Pancreas (tissue), 10 donors: ENCODE data around the gene KIFC1. TPM values are rescaled to one million over a fixed set of nuclear protein-coding genes. Genes with fewer than 3 reads are reported as not detected.
A peak's percentile ranks its signal among the peaks of the same experiment; 100 is the strongest.
"Not testable (repeated sequence)": the region's sequence is repeated elsewhere in the genome, so short reads cannot be mapped to it uniquely, and the experiment has no call there.

Experiments
- ATAC-seq, 4 donors: fragments of 200-7000 bp; cut with Tn5 transposase; one replicate each; pipeline versions ENCODE4 v1.8.0 to v1.9.1; 2020; ENCODE audit warnings: mild to moderate bottlenecking in 4 of 4, moderate library complexity in 4 of 4
- DNase-seq, 6 donors: peaks; one replicate each; pipeline ENCODE4 v3.0.0-alpha.2; 2020
- FAIRE-seq: peaks from 2 replicates; lab custom pipeline; 2012; peaks lifted over from hg19 to GRCh38; lab: Jason Lieb, UNC
- H3K27ac ChIP-seq, 4 donors: fragments of 200-600 bp; sonication (generic); 1 replicate in 3 of 4; 2 replicates in 1 of 4; pipeline versions ENCODE4 v1.5.0 to v1.8.0; 2020
- H3K27me3 ChIP-seq, 4 donors: fragments of 200-600 bp; one replicate each; pipeline ENCODE4 v1.8.0; 2021
- H3K36me3 ChIP-seq, 3 donors: fragments of 200-600 bp; sonication (generic) in 1 of 3; one replicate each; pipeline versions ENCODE4 v1.5.0 to v1.8.0; 2020 to 2021
- H3K4me1 ChIP-seq, 3 donors: fragments of 200-600 bp; one replicate each; pipeline ENCODE4 v1.8.0; 2021
- H3K4me3 ChIP-seq, 4 donors: fragments of 200-600 bp; sonication (generic) in 2 of 4; one replicate each; pipeline versions ENCODE4 v1.5.0 to v1.8.0; 2020 to 2021
- H3K9me3 ChIP-seq, 4 donors: fragments of 200-600 bp; one replicate each; pipeline ENCODE4 v1.8.0; 2021
- WGBS, 2 donors: extraction: QIAGEN DNeasy Blood & Tissue Kit; methylation state at CpG; one replicate each; pipeline ENCODE4 v1.1.7; 2013; 5-methylcytosine and 5-hydroxymethylcytosine counted together
- intact Hi-C, 3 donors: fragments of 100-400 bp; cut with DNase I; formaldehyde crosslinking; loops; one replicate each; pipeline versions ENCODE4 v1.11.1 to v1.14.2; 2022
- polyA plus RNA-seq, 2 donors: library from polyadenylated mRNA; stranded (reverse); fragments of 200-250 nt; gene quantifications; one replicate each; pipeline ENCODE4 v1.2.3, GENCODE V29; 2013
- total RNA-seq, 6 donors: library from RNA; stranded (reverse); fragmentation: NEBNext Ultra II Directional in 4 of 6; extraction: Animal tissue kit (Norgen Biotek cat#: 25700) in 4 of 6; gene quantifications; one replicate each; pipeline versions ENCODE4 v1.2.1 to v1.2.4, GENCODE V29; 2021 to 2023
- TF ChIP-seq, protein P1 (sequence below), 4 donors: fragments of 200-600 bp; sonication (generic) in 3 of 4; IDR thresholded peaks; one replicate each; pipeline versions ENCODE4 v1.5.0 to v1.8.0; 2021; ENCODE audit warnings: antibody characterized with exemption in 4 of 4
- donor health status: healthy with polysubstance abuse.
- donor health status: DM: no; HTN: no; CAD: no; lungs with moderate emphysema.
- donor health status: DM: no; HTN: no; CAD: no.
- donor health status: control.
- donor health status: control.
- donor health status: Bipolar disorder and iron deficiency.
- donor health status: DM: yes; HTN: yes; CAD: no.
- donor health status: DM: no; HTN: no; CAD: no.
- donor health status: DM: no; HTN: no; CAD: no.
- donor health status: DM: yes; HTN: yes; CAD: no.

Gene KIFC1
- total and polyA plus RNA-seq, 8 donors, result 0.14 to 1.5 (median 0.35) TPM

DNA sequence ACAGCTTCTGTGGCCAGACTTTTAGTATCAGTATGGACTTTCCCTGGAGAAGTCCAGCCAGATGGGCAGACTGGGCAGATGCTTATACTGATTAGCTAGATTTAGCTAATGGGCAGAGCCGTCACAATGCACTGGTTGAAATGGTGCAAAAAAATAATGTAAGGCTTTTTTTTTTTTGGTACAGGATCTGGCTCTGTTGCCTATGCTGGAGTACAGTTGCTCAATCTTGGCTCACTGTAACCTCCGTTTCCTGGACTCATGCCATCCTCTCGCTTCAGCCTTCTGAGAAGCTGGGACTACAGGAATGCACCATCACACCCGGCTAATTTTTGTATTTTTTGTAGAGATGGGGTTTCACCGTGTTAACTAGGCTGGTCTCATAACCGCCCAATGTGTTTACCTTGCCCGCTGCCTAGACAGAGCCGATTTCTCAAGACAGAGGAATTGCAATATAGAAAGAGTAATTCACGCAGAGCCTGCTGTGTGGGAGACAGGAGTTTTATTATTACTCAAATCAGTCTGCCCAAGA lies 16.4 kb upstream of the KIFC1 start:
- FAIRE-seq (no peak), DNase-seq (peak in 4 of 6 donors; percentile 57 to 77 (median 62)), ATAC-seq (peak; percentile 77 to 96 (median 92))
- no peaks in the 10 kb centered on the region for H3K9me3 ChIP-seq
- TF ChIP-seq, protein P1, sequence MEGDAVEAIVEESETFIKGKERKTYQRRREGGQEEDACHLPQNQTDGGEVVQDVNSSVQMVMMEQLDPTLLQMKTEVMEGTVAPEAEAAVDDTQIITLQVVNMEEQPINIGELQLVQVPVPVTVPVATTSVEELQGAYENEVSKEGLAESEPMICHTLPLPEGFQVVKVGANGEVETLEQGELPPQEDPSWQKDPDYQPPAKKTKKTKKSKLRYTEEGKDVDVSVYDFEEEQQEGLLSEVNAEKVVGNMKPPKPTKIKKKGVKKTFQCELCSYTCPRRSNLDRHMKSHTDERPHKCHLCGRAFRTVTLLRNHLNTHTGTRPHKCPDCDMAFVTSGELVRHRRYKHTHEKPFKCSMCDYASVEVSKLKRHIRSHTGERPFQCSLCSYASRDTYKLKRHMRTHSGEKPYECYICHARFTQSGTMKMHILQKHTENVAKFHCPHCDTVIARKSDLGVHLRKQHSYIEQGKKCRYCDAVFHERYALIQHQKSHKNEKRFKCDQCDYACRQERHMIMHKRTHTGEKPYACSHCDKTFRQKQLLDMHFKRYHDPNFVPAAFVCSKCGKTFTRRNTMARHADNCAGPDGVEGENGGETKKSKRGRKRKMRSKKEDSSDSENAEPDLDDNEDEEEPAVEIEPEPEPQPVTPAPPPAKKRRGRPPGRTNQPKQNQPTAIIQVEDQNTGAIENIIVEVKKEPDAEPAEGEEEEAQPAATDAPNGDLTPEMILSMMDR (IDR thresholded peaks at IDR 0.05), result no peak
- H3K36me3 ChIP-seq, result no peaks in the 10 kb centered on the region
- H3K27ac ChIP-seq, result peak overlapping the region in 2 of 4 donors; percentile 9 to 16
- intact Hi-C loops, result no loop called here
- no peak overlapping the region for H3K4me3 ChIP-seq
- WGBS, 2 donors, result 14 to 17% methylated on average over 9 of the region's 9 CpGs
- H3K27me3 ChIP-seq, result no peaks in the 10 kb centered on the region
- peaks cover 0 to 7% (median 0%) of the 10 kb centered on the region in 3 donors for H3K4me1 ChIP-seq

DNA sequence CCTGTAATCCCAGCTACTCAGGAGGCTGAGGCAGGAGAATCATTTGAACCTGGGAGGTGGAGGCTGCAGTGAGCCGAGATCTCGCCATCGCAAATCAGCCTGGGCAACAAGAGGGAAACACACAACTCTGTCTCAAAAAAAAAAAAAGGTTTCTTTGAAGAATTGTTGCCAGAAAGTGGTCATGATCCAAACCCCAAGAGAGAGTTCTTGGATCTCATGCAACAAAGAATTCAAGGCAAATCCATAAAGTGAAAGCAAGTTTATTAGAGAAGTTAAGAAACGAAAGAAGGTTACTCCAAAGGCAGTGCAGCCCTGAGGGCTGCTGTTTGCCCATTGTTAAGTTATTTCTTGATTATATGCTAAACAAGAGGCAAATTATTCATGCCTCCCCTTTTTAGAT lies 14.5 kb upstream of the KIFC1 start:
- Histone ChIP-seq H3K36me3 (no peaks in the 10 kb centered on the region), H3K4me3 (no peak overlapping the region), H3K27me3 (no peaks in the 10 kb centered on the region), H3K4me1 (peaks cover 0 to 7% (median 0%) of the 10 kb centered on the region in 3 donors), H3K27ac (no peak overlapping the region), H3K9me3 (no peaks in the 10 kb centered on the region)
- ATAC-seq (no peak), DNase-seq (no peak), FAIRE-seq (no peak)
- intact Hi-C loops, result no loop called here
- 74 to 82% methylated on average over 4 of the region's 4 CpGs for WGBS, 2 donors
- TF ChIP-seq, protein P1 (IDR thresholded peaks at IDR 0.05), result no peak

DNA sequence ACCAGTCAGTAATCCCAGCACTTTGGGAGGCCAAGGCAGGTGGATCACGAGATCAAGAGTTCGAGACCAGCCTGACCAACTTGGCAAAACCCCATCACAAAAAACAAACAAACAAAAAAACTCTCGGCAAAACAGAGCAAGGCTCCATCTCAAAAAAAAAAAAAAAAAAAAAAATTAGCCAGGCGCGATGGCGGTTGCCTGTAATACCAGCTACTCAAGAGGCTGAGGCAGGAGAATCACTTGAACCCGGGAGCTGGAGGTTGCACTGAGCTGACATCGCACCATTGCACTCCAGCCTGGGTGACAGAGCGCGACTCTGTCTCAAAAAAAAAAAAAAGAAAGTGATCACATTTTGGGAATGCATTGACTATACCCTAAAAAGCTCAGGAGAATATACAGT lies 12.4 kb upstream of the KIFC1 start:
- H3K4me3 ChIP-seq, H3K27me3 ChIP-seq, intact Hi-C loops, H3K27ac ChIP-seq, FAIRE-seq, H3K4me1 ChIP-seq, DNase-seq, ATAC-seq, H3K36me3 ChIP-seq, H3K9me3 ChIP-seq: not testable (repeated sequence)
- WGBS, 2 donors, result 85 to 89% methylated on average over 10 of the region's 10 CpGs

DNA sequence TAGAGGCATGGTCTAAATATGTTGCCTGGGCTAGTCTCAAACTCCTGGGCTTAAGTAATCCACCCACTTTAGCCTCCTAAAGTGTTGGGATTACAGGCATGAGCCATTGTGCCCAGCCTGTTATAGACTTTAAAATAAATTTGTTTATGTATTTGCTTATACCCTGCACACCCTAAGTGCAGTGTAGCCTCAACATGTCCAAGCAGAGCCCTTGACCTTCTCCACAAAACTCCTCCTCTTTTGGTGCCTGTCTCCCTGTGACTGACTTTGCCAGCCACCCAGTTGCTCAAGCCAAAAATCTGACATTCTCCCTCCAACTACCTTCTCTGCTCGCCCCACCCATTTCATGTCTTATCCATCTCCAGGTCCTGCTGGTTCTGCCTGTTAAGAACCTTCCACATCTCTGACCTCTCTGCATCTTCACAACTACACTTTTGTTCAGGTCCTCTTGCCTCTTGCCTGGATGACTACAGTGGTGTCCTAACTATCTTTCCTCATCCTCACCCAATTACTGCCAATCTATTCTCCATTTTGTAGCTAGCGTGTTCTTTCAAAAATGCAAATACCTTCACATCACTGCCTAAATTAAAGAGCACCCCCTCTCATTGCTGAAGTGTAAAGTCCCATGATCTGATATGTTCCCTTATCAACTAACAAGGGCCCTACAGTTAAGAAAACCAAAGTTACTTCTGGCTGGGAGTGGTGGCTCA lies 11.2 kb upstream of the KIFC1 start:
- intact Hi-C loops, result no loop called here
- FAIRE-seq, result no peak
- no peaks in the 10 kb centered on the region for H3K27me3 ChIP-seq

DNA sequence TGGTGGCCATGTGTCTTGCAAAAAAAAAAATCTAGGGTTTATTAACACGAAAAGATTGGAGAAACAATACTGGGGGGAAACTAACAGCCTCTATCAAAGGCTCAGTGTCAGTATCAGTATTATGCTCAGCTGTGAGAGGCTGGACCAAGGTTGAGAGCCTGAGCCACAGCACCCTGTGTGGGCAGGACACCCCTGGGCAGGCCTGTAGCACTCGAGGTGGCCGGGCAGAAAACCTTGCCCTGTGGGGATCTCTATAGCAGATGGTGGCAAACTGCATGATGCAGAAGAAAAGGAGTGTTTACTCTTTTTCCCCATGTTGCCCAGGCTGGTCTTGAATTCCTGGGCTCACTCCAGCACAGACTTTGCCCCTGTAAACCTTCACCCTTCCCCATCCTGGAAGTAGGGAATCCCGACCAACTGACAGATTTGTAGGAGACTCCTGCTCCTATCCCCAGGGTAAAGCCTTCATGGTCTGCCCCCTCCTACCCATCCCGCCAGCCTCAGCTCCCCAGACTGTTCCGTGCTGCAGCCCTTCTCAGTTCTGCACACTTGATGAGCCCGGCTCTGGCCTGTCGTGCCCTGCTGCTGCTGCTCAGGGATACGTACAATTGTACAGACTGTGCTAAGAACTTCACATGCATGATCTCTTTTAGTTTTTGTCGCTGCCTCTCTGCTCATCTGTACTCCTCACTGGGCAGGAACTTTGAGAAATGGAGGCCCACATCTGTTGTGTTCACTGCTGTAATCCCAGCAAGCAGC lies 8.0 kb upstream of the KIFC1 start:
- TF ChIP-seq, protein P1 (IDR thresholded peaks at IDR 0.05), result no peak
- intact Hi-C loops, result no loop called here
- no peak overlapping the region for H3K27ac ChIP-seq
- H3K27me3 ChIP-seq, result no peaks in the 10 kb centered on the region
- 62 to 69% methylated on average over 10 of the region's 10 CpGs for whole genome bisulfite sequencing, 2 donors
- H3K4me3 ChIP-seq, result no peak overlapping the region
- H3K4me1 ChIP-seq, result no peaks in the 10 kb centered on the region
- no peak for ATAC-seq
- H3K36me3 ChIP-seq, result no peaks in the 10 kb centered on the region
- H3K9me3 ChIP-seq, result no peaks in the 10 kb centered on the region
- no peak for FAIRE-seq
- no peak for DNase-seq

More for the DNA sequence above, 11.2 kb upstream of the KIFC1 start:
- ATAC-seq, result no peak
- Histone ChIP-seq H3K4me1 (no peaks in the 10 kb centered on the region), H3K36me3 (no peaks in the 10 kb centered on the region), H3K9me3 (no peaks in the 10 kb centered on the region), H3K27ac (no peak overlapping the region), H3K4me3 (no peak overlapping the region)
- no peak for DNase-seq
- 69 to 82% methylated on average over 2 of the region's 2 CpGs for WGBS, 2 donors
- TF ChIP-seq, protein P1 (IDR thresholded peaks at IDR 0.05), result no peak
